Measurements from ENCODE around the gene ATG13. TPM values are rescaled to one million over a fixed set of nuclear protein-coding genes. Genes with fewer than 3 reads are reported as not detected.

ATG13 gene
- total and polyA plus RNA-seq, 2 experiments from 2014 or later = 32.9 to 71.1 TPM

- Mint-ChIP-seq H3K27me3 (ENCODE audit: insufficient read depth, low read depth, poor library complexity) (peaks cover 2% of the 10 kb centered on the region), H3K4me3 (no peak overlapping the region), H3K4me1 (no peaks in the 10 kb centered on the region), H3K9me3 (no peaks in the 10 kb centered on the region; the same call in 2 of the 3 replicates), H3K36me3 (ENCODE audit: low read depth) (0 out of 3 replicates have a peak, but pooled peaks cover 12% of the 10 kb centered on the region), H3K27ac (no peak overlapping the region)
- Histone ChIP-seq H3K4me2 (no peak overlapping the region), H3K36me3 (ENCODE audit: insufficient read depth) (no peaks in the 10 kb centered on the region; the same call in 1 of the 2 replicates), H3K4me1 (ENCODE audit: insufficient read depth) (no peaks in the 10 kb centered on the region), H4K20me1 (replicated peaks; ENCODE audit: insufficient read depth) (no peaks in the 10 kb centered on the region; the same call in 1 of the 2 replicates), H3K27ac (ENCODE audit: low read depth) (no peak overlapping the region), H3K9me2 (ENCODE audit: insufficient read depth) (no peaks in the 10 kb centered on the region), H3F3A (replicated peaks; ENCODE audit: low read depth) (no peaks in the 10 kb centered on the region), H2AFZ (no peak overlapping the region), H3K79me2 (replicated peaks; ENCODE audit: insufficient read depth) (no peaks in the 10 kb centered on the region), H3K27me3 (ENCODE audit: insufficient read depth) (no peaks in the 10 kb centered on the region), H3K4me3 (no peak overlapping the region)
- DNase-seq (ENCODE audit: low spot score) (no peak), ATAC-seq (no peak)
- TF ChIP-seq ZNF114 (CRISPR knock-in tag; IDR thresholded peaks at IDR 0.05) (no peak), JUNB (IDR thresholded peaks at IDR 0.05; ENCODE audit: unreplicated experiment) (no peak), ETS1 (IDR thresholded peaks at IDR 0.05) (no peak)
Observed at GRCh38 chr11:46635557-46636139, 18.3 kb downstream of the ATG13 start.

GRCh38 chr11:46637546-46637945 lies 20.2 kb downstream of the ATG13 start:
- Histone ChIP-seq H3K4me1 (ENCODE audit: insufficient read depth) (no peaks in the 10 kb centered on the region), H3K27me3 (ENCODE audit: insufficient read depth) (no peaks in the 10 kb centered on the region), H3K9me2 (ENCODE audit: insufficient read depth) (0 out of 2 replicates have a peak, but pooled peaks cover under 1% of the 10 kb centered on the region), H2AFZ (no peak overlapping the region), H3K79me2 (replicated peaks; ENCODE audit: insufficient read depth) (0 out of 2 replicates have a peak, but pooled peaks cover 4% of the 10 kb centered on the region), H4K20me1 (replicated peaks; ENCODE audit: insufficient read depth) (no peaks in the 10 kb centered on the region; the same call in 1 of the 2 replicates), H3K27ac (ENCODE audit: low read depth) (no peak overlapping the region), H3K4me3 (no peak overlapping the region), H3K4me2 (no peak overlapping the region), H3K36me3 (ENCODE audit: insufficient read depth) (no peaks in the 10 kb centered on the region), H3F3A (replicated peaks; ENCODE audit: low read depth) (no peaks in the 10 kb centered on the region)
- no peak overlapping the region for H3K4me3 Mint-ChIP-seq
- DNase-seq (ENCODE audit: low spot score) = no peak
- H3K36me3 Mint-ChIP-seq (ENCODE audit: low read depth) = peaks cover 11% of the 10 kb centered on the region; the same call in 2 of the 3 replicates
- no peak overlapping the region for H3K27ac Mint-ChIP-seq
- no peak for ATAC-seq
- H3K4me1 Mint-ChIP-seq = no peaks in the 10 kb centered on the region
- H3K9me3 Mint-ChIP-seq = no peaks in the 10 kb centered on the region; the same call in 2 of the 3 replicates
- peaks cover 2% of the 10 kb centered on the region for H3K27me3 Mint-ChIP-seq (ENCODE audit: insufficient read depth, low read depth, poor library complexity)
- TF ChIP-seq ZNF331 (CRISPR knock-in tag; IDR thresholded peaks at IDR 0.05; ENCODE audit: low read depth) (no peak), NANOG (IDR thresholded peaks at IDR 0.05; ENCODE audit: borderline replicate concordance) (no peak), POLR2AphosphoS5 (IDR thresholded peaks at IDR 0.05; ENCODE audit: low read depth) (no peak), ZNF114 (CRISPR knock-in tag; IDR thresholded peaks at IDR 0.05) (no peak), ETS1 (IDR thresholded peaks at IDR 0.05) (no peak), REST (IDR thresholded peaks at IDR 0.05; ENCODE audit: unreplicated experiment) (no peak), JUNB (IDR thresholded peaks at IDR 0.05; ENCODE audit: unreplicated experiment) (no peak), CREB1 (CRISPR knock-in tag; IDR thresholded peaks at IDR 0.05; ENCODE audit: low read depth) (no peak), ZNF462 (CRISPR knock-in tag; IDR thresholded peaks at IDR 0.05) (no peak)
